Measurements from ENCODE around the gene LARP4B. TPM values are rescaled to one million over a fixed set of nuclear protein-coding genes. Genes with fewer than 3 reads are reported as not detected.

Gene LARP4B
- total RNA-seq, 5 donors from 2014 or later (not counting 1 experiment from before 2014, with no cell fraction given) = 77.2 to 108 (median 94.0) TPM

DNA sequence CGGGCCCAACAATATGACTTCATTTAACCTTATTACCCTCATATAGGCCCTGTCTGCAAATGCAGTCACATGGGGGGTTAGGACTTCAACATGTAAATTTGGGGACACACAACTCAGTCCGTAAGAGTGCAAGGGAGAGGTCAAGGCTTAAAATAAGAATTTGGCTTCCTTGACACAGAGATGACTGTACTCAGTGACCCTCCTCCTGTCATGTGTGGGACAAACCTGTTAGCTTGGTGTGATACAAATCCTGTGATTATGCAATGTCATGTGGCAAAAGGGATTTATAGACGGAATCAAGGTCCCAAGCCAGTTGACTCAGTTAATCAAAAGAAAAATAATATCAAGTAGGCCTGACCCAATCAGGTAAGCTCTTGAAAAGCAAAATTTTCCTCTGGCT is 30.8 kb upstream of the LARP4B start:
- Histone ChIP-seq H3K36me3 (ENCODE audit: control insufficient read depth in 2 of 2, extremely low read depth in 1 of 2, insufficient read depth in 1 of 2, low read length in 1 of 2) (no peaks in the 10 kb centered on the region), H3K4me1 (ENCODE audit: control insufficient read depth in 1 of 2, extremely low read depth in 1 of 2, insufficient read depth in 2 of 2, low read length in 2 of 2) (no peaks in the 10 kb centered on the region), H3K27me3 (replicated peaks in 1 of 2; ENCODE audit: control insufficient read depth in 2 of 2, extremely low read depth in 1 of 2, insufficient read depth in 2 of 2, low read length in 1 of 2) (peaks cover 0 to 14% of the 10 kb centered on the region in 2 experiments), H3K9me3 (no peaks in the 10 kb centered on the region), H3K27ac (ENCODE audit: low read length) (no peak overlapping the region), H3K4me3 (ENCODE audit: control insufficient read depth in 1 of 2, extremely low read depth in 1 of 2, low read length in 1 of 2) (no peak overlapping the region)
- peaks cover 3 to 10% (median 5%) of the 10 kb centered on the region in 3 donors for H3K4me1 Mint-ChIP-seq
- ATAC-seq (replicated peaks in 1 of 4) (no peak), DNase-seq (no peak)
- H3K4me3 Mint-ChIP-seq = no peak overlapping the region
- H3K36me3 Mint-ChIP-seq = no peaks in the 10 kb centered on the region
- H3K9me3 Mint-ChIP-seq = no peaks in the 10 kb centered on the region
- peaks cover 6 to 11% of the 10 kb centered on the region in 2 donors for H3K27me3 Mint-ChIP-seq
- H3K27ac Mint-ChIP-seq = no peak overlapping the region
- CTCF ChIA-PET = no interaction called here
- WGBS (ENCODE audit: insufficient coverage) = 90% methylated on average over 2 of the region's 3 CpGs
- POLR2A ChIA-PET = no interaction called here

DNA sequence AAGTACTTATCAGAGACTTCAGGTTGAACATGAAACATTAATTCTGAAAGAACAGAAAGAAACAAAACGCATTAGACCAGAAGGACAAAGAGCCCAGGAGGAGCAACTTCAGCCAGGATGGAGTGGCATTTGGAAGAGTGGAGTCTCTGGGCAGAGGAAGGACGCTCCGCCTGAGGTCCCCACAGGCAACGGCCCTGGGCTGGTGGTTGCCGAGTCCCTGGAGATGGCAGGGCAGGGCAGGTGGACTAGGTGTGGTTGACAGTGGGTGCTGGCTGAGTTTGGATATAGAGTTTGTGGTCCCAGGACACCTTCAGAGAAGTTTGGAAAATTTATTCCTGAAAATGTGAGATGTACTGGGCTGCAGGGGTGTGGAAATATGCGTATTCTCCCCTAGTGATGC is 27.4 kb upstream of the LARP4B start:
- ChIA-PET POLR2A (no interaction called here), CTCF (interaction anchor here in 1 of 2 donors (0.6 kb wide), 1 partner anchor 1599 kb away, joined by 7 read pairs; no protein-coding TSS in a partner anchor)
- no peaks in the 10 kb centered on the region for H3K9me3 ChIP-seq
- Mint-ChIP-seq H3K36me3 (no peaks in the 10 kb centered on the region), H3K27me3 (peaks cover 4 to 11% of the 10 kb centered on the region in 2 donors), H3K4me1 (no peaks in the 10 kb centered on the region), H3K27ac (no peak overlapping the region), H3K4me3 (no peak overlapping the region), H3K9me3 (no peaks in the 10 kb centered on the region)
- no peak overlapping the region for H3K27ac ChIP-seq (ENCODE audit: low read length)
- H3K36me3 ChIP-seq (ENCODE audit: control insufficient read depth in 2 of 2, extremely low read depth in 1 of 2, insufficient read depth in 1 of 2, low read length in 1 of 2) = no peaks in the 10 kb centered on the region
- 94% methylated on average over 5 of the region's 6 CpGs for WGBS (ENCODE audit: insufficient coverage)
- DNase-seq (no peak), ATAC-seq (replicated peaks in 1 of 4) (no peak)
- H3K4me3 ChIP-seq (ENCODE audit: control insufficient read depth in 1 of 2, extremely low read depth in 1 of 2, low read length in 1 of 2) = no peak overlapping the region
- no peaks in the 10 kb centered on the region for H3K4me1 ChIP-seq (ENCODE audit: control insufficient read depth in 1 of 2, extremely low read depth in 1 of 2, insufficient read depth in 2 of 2, low read length in 2 of 2)
- H3K27me3 ChIP-seq (replicated peaks in 1 of 2; ENCODE audit: control insufficient read depth in 2 of 2, extremely low read depth in 1 of 2, insufficient read depth in 2 of 2, low read length in 1 of 2) = peaks cover 0 to 14% of the 10 kb centered on the region in 2 experiments

GRCh38 chr10:958106-958505 is 26.6 kb upstream of the LARP4B start:
- Mint-ChIP-seq H3K4me1 (no peaks in the 10 kb centered on the region), H3K9me3 (no peaks in the 10 kb centered on the region), H3K27ac (no peak overlapping the region), H3K36me3 (no peaks in the 10 kb centered on the region), H3K4me3 (no peak overlapping the region), H3K27me3 (peaks cover 5 to 11% of the 10 kb centered on the region in 2 donors)
- H3K27ac ChIP-seq (ENCODE audit: low read length) = no peak overlapping the region
- no peak overlapping the region for H3K4me3 ChIP-seq (ENCODE audit: control insufficient read depth in 1 of 2, extremely low read depth in 1 of 2, low read length in 1 of 2)
- ATAC-seq (replicated peaks in 1 of 4) (no peak), DNase-seq (no peak)
- no peaks in the 10 kb centered on the region for H3K36me3 ChIP-seq (ENCODE audit: control insufficient read depth in 2 of 2, extremely low read depth in 1 of 2, insufficient read depth in 1 of 2, low read length in 1 of 2)
- H3K9me3 ChIP-seq = no peaks in the 10 kb centered on the region
- 83% methylated on average over 8 of the region's 9 CpGs for WGBS (ENCODE audit: insufficient coverage)
- H3K4me1 ChIP-seq (ENCODE audit: control insufficient read depth in 1 of 2, extremely low read depth in 1 of 2, insufficient read depth in 2 of 2, low read length in 2 of 2) = no peaks in the 10 kb centered on the region
- peaks cover 0 to 14% of the 10 kb centered on the region in 2 experiments for H3K27me3 ChIP-seq (replicated peaks in 1 of 2; ENCODE audit: control insufficient read depth in 2 of 2, extremely low read depth in 1 of 2, insufficient read depth in 2 of 2, low read length in 1 of 2)
- ChIA-PET CTCF (interaction anchor here in 1 of 2 donors (0.6 kb wide), 1 partner anchor 1600 kb away, joined by 7 read pairs; no protein-coding TSS in a partner anchor), POLR2A (no interaction called here)

DNA sequence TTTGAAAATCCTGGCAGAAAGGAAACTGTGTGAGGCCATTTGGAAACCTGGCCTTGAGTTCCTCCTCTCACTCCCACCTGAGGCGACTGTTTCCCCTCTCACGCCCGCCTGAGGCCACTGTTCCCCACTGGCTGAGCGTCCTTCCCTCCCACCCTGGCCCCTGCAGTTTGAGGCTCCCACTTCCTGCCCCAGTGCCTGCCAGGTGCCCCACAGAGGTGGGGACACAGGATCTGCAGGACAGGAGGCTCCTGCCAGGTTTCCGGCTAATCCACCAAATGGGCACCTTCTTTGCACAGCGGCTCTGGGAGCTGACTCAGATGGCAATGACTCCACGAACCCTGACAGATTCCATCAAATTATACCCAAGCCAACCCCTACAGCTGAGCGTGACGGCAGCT is 24.3 kb upstream of the LARP4B start:
- POLR2A ChIA-PET = no interaction called here
- Histone ChIP-seq H3K4me1 (ENCODE audit: control insufficient read depth in 1 of 2, extremely low read depth in 1 of 2, insufficient read depth in 2 of 2, low read length in 2 of 2) (no peaks in the 10 kb centered on the region), H3K27me3 (replicated peaks in 1 of 2; ENCODE audit: control insufficient read depth in 2 of 2, extremely low read depth in 1 of 2, insufficient read depth in 2 of 2, low read length in 1 of 2) (peaks cover 0 to 11% of the 10 kb centered on the region in 2 experiments), H3K36me3 (ENCODE audit: control insufficient read depth in 2 of 2, extremely low read depth in 1 of 2, insufficient read depth in 1 of 2, low read length in 1 of 2) (no peaks in the 10 kb centered on the region), H3K9me3 (no peaks in the 10 kb centered on the region), H3K27ac (ENCODE audit: low read length) (no peak overlapping the region), H3K4me3 (ENCODE audit: control insufficient read depth in 1 of 2, extremely low read depth in 1 of 2, low read length in 1 of 2) (no peak overlapping the region)
- H3K36me3 Mint-ChIP-seq = no peaks in the 10 kb centered on the region
- H3K4me3 Mint-ChIP-seq = no peak overlapping the region
- CTCF ChIA-PET = no interaction called here
- 68% methylated on average over 9 of the region's 9 CpGs for WGBS (ENCODE audit: insufficient coverage)
- no peaks in the 10 kb centered on the region for H3K4me1 Mint-ChIP-seq
- no peaks in the 10 kb centered on the region for H3K9me3 Mint-ChIP-seq
- no peak overlapping the region for H3K27ac Mint-ChIP-seq
- ATAC-seq (replicated peaks in 1 of 4) (no peak), DNase-seq (no peak)
- H3K27me3 Mint-ChIP-seq = peaks cover 7 to 11% of the 10 kb centered on the region in 2 donors

DNA sequence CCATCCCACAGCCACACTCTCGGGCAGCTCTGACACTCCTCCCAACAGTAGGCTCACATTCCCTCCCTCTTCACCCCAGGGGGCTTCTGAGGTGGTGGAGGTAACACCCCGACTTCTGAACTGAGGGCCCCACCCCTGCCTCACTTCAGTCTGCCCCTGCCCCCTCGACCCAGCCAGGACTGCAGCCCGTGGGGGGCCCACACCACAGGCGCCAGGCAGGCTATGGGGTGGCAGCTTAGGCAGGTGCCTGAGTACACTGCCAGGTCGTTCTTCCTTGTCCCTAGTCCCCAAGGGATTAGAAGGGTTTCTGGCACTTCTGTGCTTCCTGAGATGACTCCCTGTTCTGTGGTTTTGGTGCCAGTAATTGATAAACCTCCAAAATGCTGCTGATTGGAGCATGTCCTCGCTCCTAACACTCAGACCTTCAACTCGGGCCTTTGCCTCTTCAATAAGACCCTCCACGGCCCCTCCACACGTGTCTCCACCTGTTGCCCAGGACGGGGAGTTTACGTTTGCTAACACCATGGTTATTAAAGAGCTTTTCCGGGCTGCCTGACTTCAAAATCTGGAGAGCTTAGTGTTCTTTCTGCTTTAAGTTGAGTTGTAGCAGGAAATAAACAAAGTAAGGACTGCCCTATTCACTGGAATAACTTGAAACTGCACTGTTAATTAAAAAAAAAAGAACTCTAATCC is 23.8 kb upstream of the LARP4B start:
- CTCF ChIA-PET = no interaction called here
- 45% methylated on average over 2 of the region's 13 CpGs for whole genome bisulfite sequencing (ENCODE audit: insufficient coverage)
- ATAC-seq (replicated peaks in 1 of 4) = no peak

GRCh38 chr10:954396-954795 is 22.9 kb upstream of the LARP4B start:
- Mint-ChIP-seq H3K9me3 (no peaks in the 10 kb centered on the region), H3K27me3 (peaks cover 7% of the 10 kb centered on the region in 2 donors), H3K36me3 (no peaks in the 10 kb centered on the region), H3K4me1 (no peaks in the 10 kb centered on the region), H3K4me3 (no peak overlapping the region), H3K27ac (no peak overlapping the region)
- WGBS (ENCODE audit: insufficient coverage) = 91% methylated on average over 17 of the region's 21 CpGs
- Histone ChIP-seq H3K9me3 (no peaks in the 10 kb centered on the region), H3K27ac (ENCODE audit: low read length) (no peak overlapping the region), H3K4me1 (ENCODE audit: control insufficient read depth in 1 of 2, extremely low read depth in 1 of 2, insufficient read depth in 2 of 2, low read length in 2 of 2) (no peaks in the 10 kb centered on the region), H3K4me3 (ENCODE audit: control insufficient read depth in 1 of 2, extremely low read depth in 1 of 2, low read length in 1 of 2) (no peak overlapping the region), H3K27me3 (replicated peaks in 1 of 2; ENCODE audit: control insufficient read depth in 2 of 2, extremely low read depth in 1 of 2, insufficient read depth in 2 of 2, low read length in 1 of 2) (peaks cover 0 to 15% of the 10 kb centered on the region in 2 experiments), H3K36me3 (ENCODE audit: control insufficient read depth in 2 of 2, extremely low read depth in 1 of 2, insufficient read depth in 1 of 2, low read length in 1 of 2) (no peaks in the 10 kb centered on the region)
- ATAC-seq (replicated peaks in 1 of 4) = no peak
- DNase-seq = no peak
- POLR2A ChIA-PET = no interaction called here
- CTCF ChIA-PET = no interaction called here

More for the DNA sequence above, 23.8 kb upstream of the LARP4B start:
- H3K4me3 ChIP-seq (ENCODE audit: control insufficient read depth in 1 of 2, extremely low read depth in 1 of 2, low read length in 1 of 2) = no peak overlapping the region
- H3K36me3 ChIP-seq (ENCODE audit: control insufficient read depth in 2 of 2, extremely low read depth in 1 of 2, insufficient read depth in 1 of 2, low read length in 1 of 2) = no peaks in the 10 kb centered on the region
- no peaks in the 10 kb centered on the region for H3K4me1 ChIP-seq (ENCODE audit: control insufficient read depth in 1 of 2, extremely low read depth in 1 of 2, insufficient read depth in 2 of 2, low read length in 2 of 2)
- no peak overlapping the region for H3K27ac Mint-ChIP-seq
- no peak overlapping the region for H3K27ac ChIP-seq (ENCODE audit: low read length)
- H3K4me1 Mint-ChIP-seq = no peaks in the 10 kb centered on the region
- DNase-seq = no peak
- H3K27me3 Mint-ChIP-seq = peaks cover 7 to 11% of the 10 kb centered on the region in 2 donors
- POLR2A ChIA-PET = no interaction called here
- H3K9me3 Mint-ChIP-seq = no peaks in the 10 kb centered on the region
- no peaks in the 10 kb centered on the region for H3K36me3 Mint-ChIP-seq
- peaks cover 0 to 11% of the 10 kb centered on the region in 2 experiments for H3K27me3 ChIP-seq (replicated peaks in 1 of 2; ENCODE audit: control insufficient read depth in 2 of 2, extremely low read depth in 1 of 2, insufficient read depth in 2 of 2, low read length in 1 of 2)
- no peaks in the 10 kb centered on the region for H3K9me3 ChIP-seq
- H3K4me3 Mint-ChIP-seq = no peak overlapping the region

Data from T-cell (primary cell).